Measurements from ENCODE around the gene DHCR24. TPM values are rescaled to one million over a fixed set of nuclear protein-coding genes. Genes with fewer than 3 reads are reported as not detected.

The DHCR24 gene
- total RNA-seq, 1 donor from 2014 or later: 417 TPM

GRCh38 chr1:54812801-54813484 is 74.1 kb downstream of the DHCR24 start:
- no peak overlapping the region for H3K27ac Mint-ChIP-seq (ENCODE audit: unreplicated experiment)
- H3K27me3 Mint-ChIP-seq (ENCODE audit: low read depth): peaks cover 11% of the 10 kb centered on the region
- no peak for DNase-seq (ENCODE audit: low read depth, low spot score)
- H3K4me3 Mint-ChIP-seq: no peak overlapping the region
- H3K36me3 Mint-ChIP-seq (ENCODE audit: low read depth): no peaks in the 10 kb centered on the region
- no peak for TF ChIP-seq CTCF (conservative IDR thresholded peaks at IDR 0.05)
- no peaks in the 10 kb centered on the region for H3K9me3 Mint-ChIP-seq
- H3K4me1 Mint-ChIP-seq: peaks cover 5% of the 10 kb centered on the region

GRCh38 chr1:54811739-54812655 is 75.0 kb downstream of the DHCR24 start:
- Mint-ChIP-seq H3K27me3 (ENCODE audit: low read depth) (peaks cover 9% of the 10 kb centered on the region), H3K36me3 (ENCODE audit: low read depth) (no peaks in the 10 kb centered on the region), H3K4me1 (peaks cover 5% of the 10 kb centered on the region), H3K4me3 (no peak overlapping the region), H3K9me3 (no peaks in the 10 kb centered on the region), H3K27ac (ENCODE audit: unreplicated experiment) (no peak overlapping the region)
- DNase-seq (ENCODE audit: low read depth, low spot score): no peak
- TF ChIP-seq CTCF (conservative IDR thresholded peaks at IDR 0.05): no peak

- Mint-ChIP-seq H3K27ac (ENCODE audit: unreplicated experiment) (no peak overlapping the region), H3K27me3 (ENCODE audit: low read depth) (peaks cover 9% of the 10 kb centered on the region), H3K4me1 (peaks cover 5% of the 10 kb centered on the region), H3K36me3 (ENCODE audit: low read depth) (no peaks in the 10 kb centered on the region), H3K9me3 (no peaks in the 10 kb centered on the region), H3K4me3 (no peak overlapping the region)
- DNase-seq (ENCODE audit: low read depth, low spot score): no peak
- no peak for TF ChIP-seq CTCF (conservative IDR thresholded peaks at IDR 0.05)
These were observed 75.9 kb downstream of the DHCR24 start for GRCh38 chr1:54811066-54811465.

GRCh38 chr1:54810153-54810942 is 76.6 kb downstream of the DHCR24 start:
- H3K36me3 Mint-ChIP-seq (ENCODE audit: low read depth): no peaks in the 10 kb centered on the region
- peaks cover 5% of the 10 kb centered on the region for H3K4me1 Mint-ChIP-seq
- H3K9me3 Mint-ChIP-seq: no peaks in the 10 kb centered on the region
- no peak overlapping the region for H3K27ac Mint-ChIP-seq (ENCODE audit: unreplicated experiment)
- H3K4me3 Mint-ChIP-seq: no peak overlapping the region
- H3K27me3 Mint-ChIP-seq (ENCODE audit: low read depth): peaks cover 9% of the 10 kb centered on the region
- peak; percentile 75 for DNase-seq (ENCODE audit: low read depth, low spot score)
- peak; percentile 94 for TF ChIP-seq CTCF (conservative IDR thresholded peaks at IDR 0.05)

- no peaks in the 10 kb centered on the region for H3K36me3 Mint-ChIP-seq (ENCODE audit: low read depth)
- peaks cover 9% of the 10 kb centered on the region for H3K27me3 Mint-ChIP-seq (ENCODE audit: low read depth)
- no peak for DNase-seq (ENCODE audit: low read depth, low spot score)
- H3K9me3 Mint-ChIP-seq: no peaks in the 10 kb centered on the region
- H3K4me3 Mint-ChIP-seq: no peak overlapping the region
- H3K27ac Mint-ChIP-seq (ENCODE audit: unreplicated experiment): no peak overlapping the region
- no peak for TF ChIP-seq CTCF (conservative IDR thresholded peaks at IDR 0.05)
- H3K4me1 Mint-ChIP-seq: peaks cover 5% of the 10 kb centered on the region
These were observed 77.4 kb downstream of the DHCR24 start for GRCh38 chr1:54809496-54810074.

All from neural crest cell (in vitro differentiated cells).